ENCODE results near the gene SMAD2. TPM values are rescaled to one million over a fixed set of nuclear protein-coding genes. Genes with fewer than 3 reads are reported as not detected.
A peak's percentile ranks its signal among the peaks of the same experiment; 100 is the strongest.

SMAD2 gene
- total RNA-seq, 1 experiment from 2014 or later, result 167 TPM

DNA sequence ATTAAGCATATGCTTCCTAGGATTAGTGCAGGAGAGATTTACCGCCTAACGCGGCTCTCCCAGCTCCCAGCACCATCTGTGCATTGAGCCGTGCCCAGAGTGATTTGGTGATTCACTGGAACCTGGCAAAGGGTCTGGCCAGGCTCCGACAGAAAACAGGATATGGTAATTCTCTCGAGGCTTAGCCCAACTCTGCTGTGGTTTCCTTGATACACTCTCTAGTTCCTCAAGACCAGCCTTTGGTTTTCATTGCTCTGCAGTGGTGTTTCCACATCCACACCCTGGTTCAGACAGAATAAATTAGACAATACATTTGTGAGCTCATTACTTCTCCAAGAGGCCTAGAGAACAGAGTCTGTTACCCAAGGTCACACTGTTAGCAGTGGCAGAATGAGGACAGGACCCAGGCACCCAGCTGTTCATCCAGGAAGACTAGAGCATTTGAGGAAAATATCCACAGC is 23.0 kb upstream of the SMAD2 start:
- no peak overlapping the region for H3K4me3 Mint-ChIP-seq (ENCODE audit: unreplicated experiment)
- BruUV-seq (replicated peaks), result no TSS peak
- DNase-seq (ENCODE audit: unreplicated experiment), result peak; percentile 81
- peaks cover 8% of the 10 kb centered on the region for H3K4me1 Mint-ChIP-seq (ENCODE audit: insufficient read depth, unreplicated experiment)
- intact Hi-C loops (cut with micrococcal nuclease), result no loop called here
- H3K27ac Mint-ChIP-seq (ENCODE audit: low read depth, unreplicated experiment), result peak overlapping the region; percentile 81
- no peaks in the 10 kb centered on the region for H3K36me3 Mint-ChIP-seq (ENCODE audit: insufficient read depth, unreplicated experiment)
- CTCF ChIA-PET, result interaction anchor here (0.5 to 0.6 kb wide), 3 partner anchors 19 to 44 kb away, joined by 3 to 5 read pairs (median 3); no protein-coding TSS in a partner anchor
- no peaks in the 10 kb centered on the region for H3K9me3 Mint-ChIP-seq (ENCODE audit: unreplicated experiment)
- TF ChIP-seq, protein P1, sequence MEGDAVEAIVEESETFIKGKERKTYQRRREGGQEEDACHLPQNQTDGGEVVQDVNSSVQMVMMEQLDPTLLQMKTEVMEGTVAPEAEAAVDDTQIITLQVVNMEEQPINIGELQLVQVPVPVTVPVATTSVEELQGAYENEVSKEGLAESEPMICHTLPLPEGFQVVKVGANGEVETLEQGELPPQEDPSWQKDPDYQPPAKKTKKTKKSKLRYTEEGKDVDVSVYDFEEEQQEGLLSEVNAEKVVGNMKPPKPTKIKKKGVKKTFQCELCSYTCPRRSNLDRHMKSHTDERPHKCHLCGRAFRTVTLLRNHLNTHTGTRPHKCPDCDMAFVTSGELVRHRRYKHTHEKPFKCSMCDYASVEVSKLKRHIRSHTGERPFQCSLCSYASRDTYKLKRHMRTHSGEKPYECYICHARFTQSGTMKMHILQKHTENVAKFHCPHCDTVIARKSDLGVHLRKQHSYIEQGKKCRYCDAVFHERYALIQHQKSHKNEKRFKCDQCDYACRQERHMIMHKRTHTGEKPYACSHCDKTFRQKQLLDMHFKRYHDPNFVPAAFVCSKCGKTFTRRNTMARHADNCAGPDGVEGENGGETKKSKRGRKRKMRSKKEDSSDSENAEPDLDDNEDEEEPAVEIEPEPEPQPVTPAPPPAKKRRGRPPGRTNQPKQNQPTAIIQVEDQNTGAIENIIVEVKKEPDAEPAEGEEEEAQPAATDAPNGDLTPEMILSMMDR (IDR thresholded peaks at IDR 0.05; ENCODE audit: unreplicated experiment), result no peak
- POLR2A ChIA-PET, result interaction anchor here (0.7 to 1.3 kb wide), 3 partner anchors 9 to 24 kb away, joined by 3 to 4 read pairs (median 3); partner anchors contain the start of gene SMAD2
- peaks cover 1% of the 10 kb centered on the region for H3K27me3 Mint-ChIP-seq (ENCODE audit: insufficient read depth, unreplicated experiment)

DNA sequence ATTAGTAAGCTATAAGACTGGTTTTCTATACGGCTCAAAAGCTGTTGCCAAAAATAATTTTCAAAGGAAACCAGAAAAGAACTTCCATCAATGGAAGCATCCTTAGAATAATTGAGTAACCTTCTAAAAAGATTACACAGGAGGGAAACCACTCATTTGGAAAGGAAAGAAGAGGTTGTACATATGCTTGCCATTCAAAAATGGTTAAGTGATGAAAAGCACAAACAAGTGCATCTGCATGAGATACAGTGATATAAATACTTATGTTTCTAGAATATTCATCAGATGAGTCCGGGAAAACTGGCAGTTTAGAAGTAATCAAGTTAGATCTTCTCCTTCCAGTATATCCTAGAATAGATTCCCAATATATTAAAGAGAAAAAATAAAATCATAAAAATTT is 20.1 kb upstream of the SMAD2 start:
- intact Hi-C loops (cut with micrococcal nuclease), result no loop called here
- DNase-seq (ENCODE audit: unreplicated experiment), result no peak
- no peaks in the 10 kb centered on the region for H3K36me3 Mint-ChIP-seq (ENCODE audit: insufficient read depth, unreplicated experiment)
- TF ChIP-seq, protein P1 (IDR thresholded peaks at IDR 0.05; ENCODE audit: unreplicated experiment), result no peak
- H3K4me3 Mint-ChIP-seq (ENCODE audit: unreplicated experiment), result no peak overlapping the region
- no peaks in the 10 kb centered on the region for H3K9me3 Mint-ChIP-seq (ENCODE audit: unreplicated experiment)
- H3K27ac Mint-ChIP-seq (ENCODE audit: low read depth, unreplicated experiment), result no peak overlapping the region
- POLR2A ChIA-PET, result interaction anchor here (0.6 kb wide), 1 partner anchor 103 kb away, joined by 3 read pairs; no protein-coding TSS in a partner anchor
- peaks cover 10% of the 10 kb centered on the region for H3K4me1 Mint-ChIP-seq (ENCODE audit: insufficient read depth, unreplicated experiment)
- H3K27me3 Mint-ChIP-seq (ENCODE audit: insufficient read depth, unreplicated experiment), result no peaks in the 10 kb centered on the region
- no TSS peak for BruUV-seq (replicated peaks)
- CTCF ChIA-PET, result interaction anchor here (0.6 to 1.2 kb wide), 3 partner anchors 12 to 494 kb away, joined by 3 to 4 read pairs (median 3); no protein-coding TSS in a partner anchor

DNA sequence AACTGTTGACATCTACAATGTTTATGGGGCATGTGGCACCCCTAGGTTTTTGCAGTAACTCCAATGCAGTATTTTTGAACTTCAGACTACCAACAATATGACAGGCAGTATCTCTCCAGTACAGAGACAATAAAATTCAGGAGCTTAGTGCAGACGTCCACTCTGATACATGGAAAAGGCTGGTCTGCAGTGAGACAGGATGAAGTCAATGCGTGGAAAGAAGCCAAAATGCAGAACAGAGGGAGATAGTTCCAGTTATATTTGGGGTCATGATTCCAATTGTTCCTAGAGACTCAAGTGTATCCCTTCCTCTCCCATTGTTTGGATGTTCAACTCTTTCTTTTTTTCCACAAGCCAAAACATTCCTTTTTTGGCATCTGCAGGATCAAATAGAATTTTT is 18.7 kb upstream of the SMAD2 start:
- H3K27me3 Mint-ChIP-seq (ENCODE audit: insufficient read depth, unreplicated experiment), result no peaks in the 10 kb centered on the region
- ChIA-PET CTCF (no interaction called here), POLR2A (interaction anchor here (0.6 kb wide), 1 partner anchor 19 kb away, joined by 6 read pairs; the partner anchor contains the start of gene SMAD2)
- intact Hi-C loops (cut with micrococcal nuclease), result no loop called here
- H3K36me3 Mint-ChIP-seq (ENCODE audit: insufficient read depth, unreplicated experiment), result no peaks in the 10 kb centered on the region
- H3K27ac Mint-ChIP-seq (ENCODE audit: low read depth, unreplicated experiment), result no peak overlapping the region
- BruUV-seq (replicated peaks), result no TSS peak
- no peaks in the 10 kb centered on the region for H3K9me3 Mint-ChIP-seq (ENCODE audit: unreplicated experiment)
- TF ChIP-seq, protein P1 (IDR thresholded peaks at IDR 0.05; ENCODE audit: unreplicated experiment), result no peak
- DNase-seq (ENCODE audit: unreplicated experiment), result no peak
- peaks cover 22% of the 10 kb centered on the region for H3K4me1 Mint-ChIP-seq (ENCODE audit: insufficient read depth, unreplicated experiment)
- H3K4me3 Mint-ChIP-seq (ENCODE audit: unreplicated experiment), result no peak overlapping the region

DNA sequence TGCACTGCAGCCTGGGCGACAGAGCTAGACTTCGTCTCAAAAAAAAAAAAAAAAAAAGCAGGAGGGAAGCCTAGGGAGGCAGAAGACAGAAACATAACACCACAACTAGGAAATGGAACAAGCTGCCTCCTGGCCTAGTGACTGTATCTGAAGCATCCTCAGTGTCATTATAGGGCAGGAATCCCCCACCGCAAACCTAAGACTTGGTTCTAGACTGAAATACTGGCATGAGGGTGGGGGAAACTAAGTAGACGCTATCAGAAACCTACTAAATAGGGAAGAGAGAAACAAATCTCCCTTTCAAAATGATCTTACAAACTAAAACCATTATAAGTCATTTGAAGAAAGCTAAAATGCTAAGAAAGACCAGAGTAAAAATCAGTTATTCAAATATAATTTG is 16.4 kb upstream of the SMAD2 start:
- intact Hi-C loops (cut with micrococcal nuclease), result no loop called here
- no peaks in the 10 kb centered on the region for H3K27me3 Mint-ChIP-seq (ENCODE audit: insufficient read depth, unreplicated experiment)
- CTCF ChIA-PET, result interaction anchor here (0.6 to 1.9 kb wide), 3 partner anchors 54 to 482 kb away, joined by 3 to 9 read pairs (median 4); no protein-coding TSS in a partner anchor

More for the DNA sequence above, 16.4 kb upstream of the SMAD2 start:
- POLR2A ChIA-PET, result interaction anchor here (0.6 to 3.4 kb wide), 2 partner anchors 16 to 142 kb away, joined by 3 to 30 read pairs; partner anchors contain the start of gene SMAD2
- H3K27ac Mint-ChIP-seq (ENCODE audit: low read depth, unreplicated experiment), result peak overlapping the region; percentile 19
- H3K4me1 Mint-ChIP-seq (ENCODE audit: insufficient read depth, unreplicated experiment), result peaks cover 13% of the 10 kb centered on the region
- H3K9me3 Mint-ChIP-seq (ENCODE audit: unreplicated experiment), result no peaks in the 10 kb centered on the region
- BruUV-seq (replicated peaks), result no TSS peak
- TF ChIP-seq, protein P1 (IDR thresholded peaks at IDR 0.05; ENCODE audit: unreplicated experiment), result no peak
- no peak for DNase-seq (ENCODE audit: unreplicated experiment)
- no peak overlapping the region for H3K4me3 Mint-ChIP-seq (ENCODE audit: unreplicated experiment)
- H3K36me3 Mint-ChIP-seq (ENCODE audit: insufficient read depth, unreplicated experiment), result no peaks in the 10 kb centered on the region
